Stimulated activated CD8-positive, alpha-beta memory T cell treated with anti-CD3 and anti-CD28 coated beads, Interleukin-12 subunit alpha, Interleukin-12 subunit beta, amount 100 ng/mL, for 1 hour (primary cell): ENCODE results near the gene FAM222A.

Experiments used
- DNase-seq: peaks from one replicate; pipeline ENCODE4 v3.0.0-alpha.2; 2020; ENCODE audit warnings: low read depth

Gene FAM222A

GRCh38 chr12:109713187-109714070, at the start of gene FAM222A:
FAM222A (plus strand) TSS chr12:109713825; CDS start chr12:109744147, 30,322 bp downstream.
- peak; percentile 96 for DNase-seq

- no peak for DNase-seq
Observed at GRCh38 chr12:109664402-109664801, 49.2 kb upstream of the FAM222A start.

- DNase-seq = no peak
Observed at GRCh38 chr12:109666068-109666467, 47.6 kb upstream of the FAM222A start.

GRCh38 chr12:109670731-109671130, 42.9 kb upstream of the FAM222A start:
- no peak for DNase-seq

GRCh38 chr12:109671502-109671901, 42.1 kb upstream of the FAM222A start:
- DNase-seq = no peak

GRCh38 chr12:109673379-109673778, 40.2 kb upstream of the FAM222A start:
- DNase-seq = no peak

- DNase-seq = no peak
Observed at GRCh38 chr12:109673884-109674283, 39.7 kb upstream of the FAM222A start.

GRCh38 chr12:109675411-109675810, 38.2 kb upstream of the FAM222A start:
- no peak for DNase-seq

- no peak for DNase-seq
Observed at GRCh38 chr12:109677279-109677691, 36.3 kb upstream of the FAM222A start.

- no peak for DNase-seq
Observed at GRCh38 chr12:109678719-109679118, 34.9 kb upstream of the FAM222A start.

- no peak for DNase-seq
Observed at GRCh38 chr12:109679501-109680263, 33.9 kb upstream of the FAM222A start.

GRCh38 chr12:109680264-109681005, 33.2 kb upstream of the FAM222A start:
- DNase-seq = no peak

GRCh38 chr12:109681986-109682707, 31.5 kb upstream of the FAM222A start:
- DNase-seq = no peak

- DNase-seq = no peak
Observed at GRCh38 chr12:109682708-109683060, 30.9 kb upstream of the FAM222A start.

GRCh38 chr12:109683316-109683715, 30.3 kb upstream of the FAM222A start:
- no peak for DNase-seq

GRCh38 chr12:109685574-109686447, 27.8 kb upstream of the FAM222A start:
- no peak for DNase-seq

- DNase-seq = no peak
Observed at GRCh38 chr12:109686523-109686922, 27.1 kb upstream of the FAM222A start.

- DNase-seq = no peak
Observed at GRCh38 chr12:109687250-109687649, 26.4 kb upstream of the FAM222A start.

- no peak for DNase-seq
Observed at GRCh38 chr12:109689426-109689825, 24.2 kb upstream of the FAM222A start.

GRCh38 chr12:109693160-109693559, 20.5 kb upstream of the FAM222A start:
- no peak for DNase-seq
